GM18517 (cell line): ENCODE results near the gene CXCL5.

ENCODE experiments used
- ATAC-seq: cut with Tn5 transposase; IDR thresholded peaks from one replicate; pipeline ENCODE4 v1.9.1; 2021; ENCODE audit warnings: mild to moderate bottlenecking, moderate library complexity; ENCODE audit not compliant: unreplicated experiment

The CXCL5 gene

DNA sequence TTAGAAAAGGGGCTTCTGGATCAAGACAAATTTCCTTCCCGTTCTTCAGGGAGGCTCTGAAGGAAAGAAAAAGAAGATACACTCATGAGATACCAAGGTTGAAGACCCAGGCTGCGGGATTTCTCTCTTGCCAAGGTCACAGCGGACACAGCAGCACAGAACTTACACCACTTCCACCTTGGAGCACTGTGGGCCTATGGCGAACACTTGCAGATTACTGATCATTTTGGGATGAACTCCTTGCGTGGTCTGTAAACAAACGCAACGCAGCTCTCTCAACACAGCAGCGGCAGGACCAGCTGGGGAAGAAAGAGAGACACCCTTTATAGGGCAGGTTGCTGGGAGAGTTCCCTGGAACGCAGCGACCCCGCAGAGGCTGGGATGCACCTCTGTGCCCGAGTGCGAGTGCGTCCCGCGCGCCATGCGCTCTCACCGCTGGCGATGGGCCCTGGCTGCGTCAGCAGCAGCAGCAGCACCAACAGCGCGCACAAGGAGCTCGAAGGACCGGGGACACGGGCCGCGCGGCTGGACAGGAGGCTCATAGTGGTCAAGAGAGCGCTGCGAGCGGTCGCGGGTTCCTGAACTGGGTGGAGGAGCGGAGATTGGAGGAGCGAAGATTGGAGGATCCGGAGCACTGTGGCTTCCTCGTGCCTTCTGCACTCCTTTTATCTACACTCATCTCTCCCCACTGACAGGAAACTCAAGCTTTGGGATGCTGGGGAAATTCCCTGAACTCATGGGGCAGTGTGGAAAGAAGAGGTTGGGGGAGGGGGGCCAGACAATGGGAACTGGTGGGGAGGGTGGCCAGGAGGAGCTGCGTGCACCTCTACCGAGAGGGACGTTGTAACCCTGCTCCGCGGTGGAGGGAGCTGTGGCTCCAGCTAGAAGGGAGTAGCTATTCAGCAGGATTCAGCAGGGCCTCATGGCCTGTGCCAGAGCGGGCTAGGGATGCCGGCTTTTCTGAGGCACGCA, at the start of gene CXCL5:
Gene CXCL5 (minus strand): TSS at position 638 of the 972 bp plus-strand sequence. CDS start 96 bp downstream, at position 542.
- no peak for ATAC-seq

GRCh38 chr4:74047152-74047551, 48.7 kb upstream of the CXCL5 start:
- no peak for ATAC-seq

GRCh38 chr4:74045772-74046171, 47.3 kb upstream of the CXCL5 start:
- no peak for ATAC-seq

DNA sequence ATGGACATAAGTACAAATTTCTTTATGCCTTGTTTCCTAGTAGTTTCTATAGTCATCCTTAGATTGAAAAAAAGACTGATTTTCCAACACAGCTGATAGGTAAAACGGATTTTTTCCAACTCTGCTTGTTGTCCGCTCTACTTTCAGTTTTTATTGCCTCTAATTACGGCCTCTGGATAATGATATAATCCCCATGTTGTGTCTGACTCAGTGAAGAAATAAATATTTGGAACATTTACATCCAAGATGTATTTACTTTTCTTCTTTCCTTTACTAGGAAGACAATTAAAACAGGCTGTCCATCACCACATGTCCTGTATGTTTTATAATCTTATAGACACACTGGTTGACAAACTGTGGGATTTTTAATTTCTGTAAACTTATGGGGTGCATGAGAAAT, 46.8 kb upstream of the CXCL5 start:
- no peak for ATAC-seq

DNA sequence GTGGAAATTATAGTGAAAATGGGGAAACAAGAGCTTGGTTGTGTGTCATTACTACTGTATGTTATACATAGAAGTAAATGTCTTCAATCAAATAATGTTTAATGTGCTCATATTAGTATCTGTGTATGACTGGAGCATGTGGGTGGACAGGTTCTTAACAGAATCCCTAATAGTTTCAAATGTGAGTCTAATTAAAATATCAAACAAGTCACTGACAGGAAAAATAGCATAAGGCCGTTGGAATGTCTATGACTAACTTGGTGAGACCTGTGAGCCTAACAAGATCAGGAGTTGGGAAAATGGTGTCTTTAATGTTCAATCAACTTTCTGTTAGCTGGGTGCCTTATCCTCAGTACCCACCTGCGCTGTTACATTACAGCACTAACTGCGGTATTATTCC, 46.2 kb upstream of the CXCL5 start:
- no peak for ATAC-seq

DNA sequence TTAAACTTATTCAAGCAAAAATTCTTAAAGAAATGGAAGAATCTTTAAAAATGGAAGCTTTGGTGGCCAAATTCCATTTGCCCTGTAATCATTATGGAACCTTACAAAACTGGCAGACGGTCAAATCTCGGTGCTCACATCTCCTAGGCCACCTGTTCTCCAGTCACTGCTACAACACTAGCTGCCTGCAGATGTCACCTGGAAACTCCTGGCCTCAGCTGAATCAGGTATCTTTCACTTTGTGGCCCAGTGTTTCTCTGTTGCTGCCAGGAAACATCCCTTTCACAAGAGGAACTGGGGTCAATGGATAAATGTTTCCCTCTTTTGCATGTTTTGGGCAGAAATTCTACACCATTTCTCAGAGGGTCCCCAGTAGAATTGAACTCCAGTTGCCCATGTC, 44.2 kb upstream of the CXCL5 start:
- ATAC-seq: no peak

GRCh38 chr4:74041418-74041817, 42.9 kb upstream of the CXCL5 start:
- no peak for ATAC-seq

GRCh38 chr4:74039315-74039763, 40.9 kb upstream of the CXCL5 start:
- no peak for ATAC-seq

DNA sequence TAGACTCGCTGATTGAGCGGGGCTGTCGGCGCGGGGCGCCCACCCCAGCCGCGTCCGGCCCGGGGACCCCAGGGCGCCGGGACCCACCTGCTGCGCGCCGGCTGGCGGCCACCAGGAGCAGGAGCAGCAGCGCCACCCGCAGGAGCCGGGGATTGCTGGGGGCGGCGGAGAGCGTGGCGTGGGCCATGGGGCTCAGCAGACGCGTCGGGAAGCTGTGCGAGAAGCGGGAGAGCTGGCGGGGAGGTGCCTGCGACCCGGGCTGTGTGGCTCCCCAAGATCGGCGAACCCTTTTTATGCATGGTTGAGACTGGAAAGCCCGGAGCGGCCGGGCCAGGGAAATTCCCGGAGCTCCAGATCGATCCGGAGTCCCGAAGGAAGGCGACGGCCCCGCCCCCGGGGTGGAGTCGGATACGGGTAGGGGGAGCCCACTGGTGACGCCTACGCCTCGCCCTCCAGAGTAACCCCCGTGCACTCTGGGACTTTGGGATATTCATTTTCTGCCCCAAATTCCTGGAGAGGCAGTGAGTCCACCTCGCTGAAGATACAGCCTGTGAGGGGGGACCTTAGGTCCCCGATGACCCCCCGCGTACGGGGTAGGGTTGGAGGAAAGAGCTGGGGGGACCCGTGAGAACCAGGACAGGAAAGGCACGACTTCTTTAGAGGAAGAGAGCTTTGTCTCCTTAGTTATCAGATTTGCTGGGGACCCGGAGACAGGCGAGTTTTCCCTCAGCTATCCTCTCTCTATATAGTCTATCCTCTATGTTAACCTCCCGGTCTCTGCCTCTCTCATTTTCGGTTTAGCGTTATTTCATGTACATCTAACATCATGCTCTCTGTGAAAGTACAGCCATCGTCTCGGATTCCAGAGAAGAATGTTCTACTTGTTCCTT, 40.2 kb upstream of the CXCL5 start, which contains the start of gene CXCL3:
Gene CXCL3 (minus strand): TSS at position 265 of the 890 bp plus-strand sequence. CDS start 78 bp downstream, at position 187.
- ATAC-seq: peak; percentile 55

DNA sequence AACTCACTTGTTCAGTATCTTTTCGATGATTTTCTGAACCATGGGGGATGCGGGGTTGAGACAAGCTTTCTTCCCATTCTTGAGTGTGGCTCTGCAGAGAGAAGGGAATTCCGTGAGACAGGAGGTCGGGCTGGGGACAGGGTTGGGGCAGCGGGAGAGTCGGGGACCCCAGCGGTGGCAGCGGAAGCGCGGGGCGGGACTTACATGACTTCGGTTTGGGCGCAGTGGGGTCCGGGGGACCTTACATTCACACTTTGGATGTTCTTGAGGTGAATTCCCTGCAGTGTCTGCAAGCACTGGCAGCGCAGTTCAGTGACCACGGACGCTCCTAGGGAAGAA, 39.6 kb upstream of the CXCL5 start:
- peak; percentile 19 for ATAC-seq

- ATAC-seq: no peak
Measured at GRCh38 chr4:74037076-74037955, 38.8 kb upstream of the CXCL5 start.

DNA sequence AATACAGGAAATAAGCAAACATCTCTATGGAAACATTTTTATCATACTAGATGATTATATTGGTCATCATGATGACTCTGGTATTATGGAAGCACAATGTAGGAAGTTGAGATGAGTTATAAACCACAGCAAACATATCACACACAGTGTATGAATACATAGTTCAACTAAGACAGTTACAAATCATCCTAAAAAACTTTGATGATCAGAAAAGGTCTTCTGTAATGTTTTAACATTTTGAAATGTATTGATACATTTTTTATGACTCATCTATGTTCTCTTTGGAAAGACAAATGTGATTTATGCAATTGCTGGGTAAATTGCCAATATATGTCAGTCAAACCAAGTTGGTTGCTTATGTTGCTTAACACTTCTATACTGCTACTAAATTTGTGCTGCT, 35.3 kb upstream of the CXCL5 start:
- ATAC-seq: no peak

GRCh38 chr4:74032064-74032463, 33.6 kb upstream of the CXCL5 start:
- no peak for ATAC-seq

- ATAC-seq: no peak
Measured at GRCh38 chr4:74031576-74031975, 33.1 kb upstream of the CXCL5 start.

GRCh38 chr4:74030285-74030684, 31.8 kb upstream of the CXCL5 start:
- ATAC-seq: no peak

- no peak for ATAC-seq
Measured at GRCh38 chr4:74028504-74028903, 30.0 kb upstream of the CXCL5 start.

DNA sequence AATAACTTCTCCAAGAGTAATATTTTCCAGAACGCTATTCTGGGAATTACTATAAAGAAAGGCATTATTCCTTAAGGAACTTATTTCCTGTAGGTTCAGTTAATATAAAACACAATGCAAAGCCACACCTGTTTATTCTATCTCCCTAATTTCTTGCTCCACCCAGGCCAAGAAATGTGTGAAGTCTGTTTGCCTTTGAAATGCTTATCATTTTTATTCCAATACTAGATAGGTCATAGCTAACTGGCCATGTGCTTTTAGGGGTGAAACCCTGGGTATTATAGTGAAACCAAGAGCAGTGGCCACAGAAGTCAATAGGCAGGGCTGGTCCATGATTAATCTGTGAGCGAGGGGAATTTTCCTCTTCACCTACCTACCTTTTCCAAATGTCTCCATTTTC, 25.2 kb upstream of the CXCL5 start:
- ATAC-seq: no peak

DNA sequence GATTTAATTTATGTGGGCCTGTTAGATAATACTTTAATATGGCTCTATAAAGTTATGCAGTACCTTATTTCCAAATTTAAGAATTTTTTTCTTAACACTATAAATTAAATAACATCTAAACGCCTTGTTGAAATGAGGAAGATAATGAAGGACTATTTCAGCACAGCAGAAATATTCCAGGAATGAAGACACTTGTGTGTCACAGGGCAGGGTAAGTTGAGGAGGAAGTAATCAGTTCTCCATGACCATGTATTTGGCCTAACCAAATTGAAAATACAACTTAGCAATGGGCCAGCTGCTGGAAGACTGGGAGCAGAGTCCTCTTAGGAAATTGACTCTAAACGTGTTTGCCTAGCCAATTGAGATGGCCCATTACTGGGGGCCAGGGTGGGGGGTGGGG, 23.1 kb upstream of the CXCL5 start:
- ATAC-seq: no peak

DNA sequence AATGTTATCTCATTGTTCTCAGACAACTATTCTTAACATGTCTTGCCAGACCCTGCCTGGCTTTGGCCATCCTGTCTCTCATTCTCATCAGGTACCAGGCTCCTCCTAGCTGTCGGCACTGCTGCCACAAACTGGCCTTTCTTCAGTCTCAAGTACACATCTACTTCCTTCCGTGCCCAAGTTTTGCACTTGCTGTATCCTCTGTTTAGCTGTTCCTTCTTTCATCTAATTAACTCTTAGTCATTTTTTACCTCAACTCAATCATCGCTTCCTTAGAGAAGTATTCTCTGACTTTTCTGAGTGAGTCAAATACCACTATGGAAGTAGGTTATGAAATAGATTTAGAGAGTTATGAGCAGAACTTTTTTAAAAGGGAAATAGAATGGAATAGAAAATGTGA, 20.3 kb upstream of the CXCL5 start:
- ATAC-seq: no peak

DNA sequence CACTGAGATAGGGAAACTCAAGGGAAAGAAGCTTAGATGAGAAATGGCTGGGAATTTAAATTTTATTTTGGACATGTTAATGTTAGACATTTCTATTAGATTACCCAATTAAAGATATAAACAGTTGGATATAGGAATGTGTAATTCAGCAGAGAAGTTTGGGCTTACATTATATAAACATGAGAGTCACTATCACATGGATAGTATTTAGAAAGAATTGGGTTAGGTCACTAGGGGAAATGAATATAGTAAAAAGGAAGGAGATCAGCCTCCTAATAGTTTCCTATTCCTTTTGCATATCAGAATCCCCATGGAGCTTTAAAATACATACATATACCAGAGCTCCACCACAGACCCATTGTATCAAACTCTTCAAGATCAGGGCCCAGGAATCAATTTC, 19.6 kb upstream of the CXCL5 start:
- no peak for ATAC-seq

GRCh38 chr4:74016068-74016467, 17.6 kb upstream of the CXCL5 start:
- no peak for ATAC-seq
